Kidney (tissue), 14 donors: Measurements from ENCODE around the gene AK5. TPM values are rescaled to one million over a fixed set of nuclear protein-coding genes. Genes with fewer than 3 reads are reported as not detected.

Experiments used
- DNase-seq, 5 donors: peaks; one replicate each; pipeline ENCODE4 v3.0.0-alpha.2; 2013 to 2020
- FAIRE-seq: peaks from 2 replicates; lab custom pipeline; 2012; peaks lifted over from hg19 to GRCh38; lab: Jason Lieb, UNC
- H3K27ac ChIP-seq, 2 donors: one replicate each; pipeline ENCODE4 v1.7.0; 2013; ENCODE audit warnings: low read depth in 2 of 2, low read length in 2 of 2, inconsistent platforms in 1 of 2
- H3K27me3 ChIP-seq: one replicate; pipeline ENCODE4 v1.7.1; 2013; ENCODE audit warnings: low read length, inconsistent platforms; ENCODE audit not compliant: control insufficient read depth, insufficient read depth
- H3K36me3 ChIP-seq, 3 donors: one replicate each; pipeline versions ENCODE4 v1.7.0 to v1.7.1; 2013; ENCODE audit warnings: low read length in 3 of 3, control low read depth in 1 of 3, inconsistent platforms in 1 of 3; ENCODE audit not compliant: insufficient read depth in 3 of 3, control insufficient read depth in 2 of 3
- H3K4me1 ChIP-seq, 3 donors: one replicate each; pipeline versions ENCODE4 v1.7.0 to v1.7.1; 2013; ENCODE audit warnings: low read length in 3 of 3, inconsistent platforms in 1 of 3, low read depth in 1 of 3; ENCODE audit not compliant: control insufficient read depth in 2 of 3, insufficient read depth in 2 of 3
- H3K4me3 ChIP-seq, 3 donors: one replicate each; pipeline versions ENCODE4 v1.7.0 to v1.8.1; 2013; ENCODE audit warnings: low read length in 3 of 3, control low read depth in 1 of 3, inconsistent platforms in 1 of 3
- H3K9ac ChIP-seq, 3 donors: one replicate each; pipeline versions ENCODE4 v1.7.0 to v1.7.1; 2013; ENCODE audit warnings: low read length in 3 of 3, control low read depth in 1 of 3, inconsistent platforms in 1 of 3
- H3K9me3 ChIP-seq, 3 donors: one replicate each; pipeline versions ENCODE4 v1.7.0 to v1.7.1; 2013; ENCODE audit warnings: low read length in 3 of 3, control low read depth in 1 of 3, inconsistent platforms in 1 of 3; ENCODE audit not compliant: control insufficient read depth in 2 of 3, insufficient read depth in 1 of 3
- intact Hi-C: fragments of 100-400 bp; cut with DNase I; formaldehyde crosslinking; loops from one replicate; pipeline ENCODE4 v1.11.1; 2022
- polyA plus RNA-seq: library from polyadenylated mRNA; stranded (reverse); fragments of 350-450 nt; fragmentation: Illumina TruSeq; extraction: RNeasy Lipid Tissue Mini Kit (QIAGEN cat#74804); gene quantifications from one replicate; pipeline ENCODE4 v1.2.3, GENCODE V29; 2014; ENCODE audit warnings: low read depth, low replicate concordance; ENCODE audit not compliant: insufficient read depth
- total RNA-seq: library from RNA; stranded (reverse); fragmentation: NEBNext Ultra II Directional; extraction: Animal tissue kit (Norgen Biotek cat#: 25700); gene quantifications from one replicate; pipeline ENCODE4 v1.2.1, GENCODE V29; 2021
- TF ChIP-seq, protein P1 (sequence below): IDR thresholded peaks from 3 replicates; pipeline ENCODE4 v1.5.1; 2012; ENCODE audit warnings: mild to moderate bottlenecking, moderate library complexity, borderline replicate concordance; ENCODE audit not compliant: insufficient read depth; ENCODE audit errors: extremely low read depth
- donor health status: control.
- donor health status: control.
- donor health status: control.
- donor health status: control.
- donor health status: control.
- donor health status: DM: yes; HTN: yes; CAD: no.
- donor health status: Normal renal cell carcinoma (clear cell type).

AK5 gene
- total and polyA plus RNA-seq, 2 donors from 2014 or later, result 1.7 to 2.5 TPM

DNA sequence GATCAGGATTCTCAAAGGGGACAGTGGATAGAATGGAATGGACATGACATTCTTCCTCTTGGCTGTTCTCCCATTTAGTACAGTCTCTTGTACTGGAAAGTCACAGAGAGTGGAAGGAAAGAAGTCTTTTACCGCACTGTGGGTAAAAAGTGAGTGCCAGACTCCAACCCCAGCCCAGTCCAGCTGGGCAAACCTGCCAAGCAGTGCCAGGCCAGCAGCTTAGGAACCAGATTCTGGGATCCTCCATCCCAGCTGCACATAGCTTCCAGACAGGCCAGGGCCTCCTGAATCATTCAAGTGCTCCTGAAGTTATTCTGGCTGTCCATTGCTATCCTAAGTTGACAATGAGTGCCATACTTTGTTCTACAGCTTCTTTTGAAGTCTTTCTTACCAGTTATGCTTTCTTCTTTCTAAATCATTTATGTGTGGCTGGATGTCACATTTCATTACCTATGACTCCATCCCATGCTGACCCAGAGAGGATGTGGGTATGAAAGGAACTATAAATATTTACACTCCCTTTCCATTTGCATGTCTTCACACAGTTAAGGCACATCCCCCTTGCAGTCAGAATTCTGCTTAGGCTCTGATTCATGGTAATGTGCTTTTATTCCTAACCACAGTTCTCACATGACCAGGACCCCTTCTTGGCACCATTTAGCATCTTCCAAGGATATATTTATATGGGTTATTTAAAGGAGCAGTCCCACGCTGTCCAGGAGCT lies 88.9 kb downstream of the AK5 start:
- H3K27ac ChIP-seq, result no peak overlapping the region
- no peak overlapping the region for H3K9ac ChIP-seq
- H3K27me3 ChIP-seq, result no peaks in the 10 kb centered on the region
- H3K36me3 ChIP-seq, result no peaks in the 10 kb centered on the region
- H3K9me3 ChIP-seq, result no peaks in the 10 kb centered on the region
- FAIRE-seq (no peak), DNase-seq (no peak)
- TF ChIP-seq, protein P1, sequence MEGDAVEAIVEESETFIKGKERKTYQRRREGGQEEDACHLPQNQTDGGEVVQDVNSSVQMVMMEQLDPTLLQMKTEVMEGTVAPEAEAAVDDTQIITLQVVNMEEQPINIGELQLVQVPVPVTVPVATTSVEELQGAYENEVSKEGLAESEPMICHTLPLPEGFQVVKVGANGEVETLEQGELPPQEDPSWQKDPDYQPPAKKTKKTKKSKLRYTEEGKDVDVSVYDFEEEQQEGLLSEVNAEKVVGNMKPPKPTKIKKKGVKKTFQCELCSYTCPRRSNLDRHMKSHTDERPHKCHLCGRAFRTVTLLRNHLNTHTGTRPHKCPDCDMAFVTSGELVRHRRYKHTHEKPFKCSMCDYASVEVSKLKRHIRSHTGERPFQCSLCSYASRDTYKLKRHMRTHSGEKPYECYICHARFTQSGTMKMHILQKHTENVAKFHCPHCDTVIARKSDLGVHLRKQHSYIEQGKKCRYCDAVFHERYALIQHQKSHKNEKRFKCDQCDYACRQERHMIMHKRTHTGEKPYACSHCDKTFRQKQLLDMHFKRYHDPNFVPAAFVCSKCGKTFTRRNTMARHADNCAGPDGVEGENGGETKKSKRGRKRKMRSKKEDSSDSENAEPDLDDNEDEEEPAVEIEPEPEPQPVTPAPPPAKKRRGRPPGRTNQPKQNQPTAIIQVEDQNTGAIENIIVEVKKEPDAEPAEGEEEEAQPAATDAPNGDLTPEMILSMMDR, result no peak
- no peak overlapping the region for H3K4me3 ChIP-seq
- intact Hi-C loops, result no loop called here
- no peaks in the 10 kb centered on the region for H3K4me1 ChIP-seq

DNA sequence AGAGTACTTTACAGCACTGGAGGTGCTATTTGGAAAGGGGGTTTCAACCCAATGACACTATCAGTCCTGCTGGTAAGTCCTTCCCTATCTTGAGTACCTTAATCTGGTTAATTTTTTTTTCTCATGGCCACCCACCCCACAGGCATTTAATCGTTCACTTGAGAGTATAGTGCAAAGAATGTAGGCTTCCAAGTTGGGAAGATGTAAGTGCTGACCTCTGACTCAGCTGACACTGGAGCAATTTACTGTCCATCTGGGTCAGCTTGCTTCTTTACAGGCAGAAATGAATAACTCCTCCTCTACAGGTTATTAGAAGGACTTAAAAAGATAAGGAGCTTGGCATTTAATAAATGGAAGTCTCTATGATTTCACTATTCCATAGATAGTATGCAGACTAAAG lies 89.6 kb downstream of the AK5 start:
- H3K9me3 ChIP-seq, result no peaks in the 10 kb centered on the region
- no peaks in the 10 kb centered on the region for H3K27me3 ChIP-seq
- TF ChIP-seq, protein P1, result no peak
- no peaks in the 10 kb centered on the region for H3K36me3 ChIP-seq
- DNase-seq (no peak), FAIRE-seq (no peak)
- intact Hi-C loops, result no loop called here
- no peak overlapping the region for H3K4me3 ChIP-seq
- no peak overlapping the region for H3K9ac ChIP-seq
- no peaks in the 10 kb centered on the region for H3K4me1 ChIP-seq
- H3K27ac ChIP-seq, result no peak overlapping the region

DNA sequence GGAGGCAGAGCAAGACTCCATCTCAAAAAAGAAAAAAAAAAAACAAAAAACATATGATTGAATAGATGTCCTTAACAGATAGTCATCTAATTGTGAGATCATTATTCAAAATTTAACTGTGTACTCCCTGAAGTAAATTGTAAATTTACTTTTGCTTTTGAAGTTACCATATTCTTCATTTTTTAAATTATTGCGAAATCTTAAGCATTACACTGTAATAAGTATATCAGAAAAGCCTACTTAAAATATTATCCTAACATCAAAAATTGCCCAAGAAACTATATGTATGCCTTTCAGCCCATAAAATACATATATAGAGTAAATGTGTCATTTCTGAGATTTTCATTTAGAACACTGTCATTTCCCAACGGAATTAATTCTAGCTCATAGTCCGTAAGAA lies 91.9 kb downstream of the AK5 start:
- DNase-seq, result no peak
- TF ChIP-seq, protein P1, result no peak
- H3K4me3 ChIP-seq, result no peak overlapping the region
- intact Hi-C loops, result no loop called here
- no peak overlapping the region for H3K27ac ChIP-seq
- H3K27me3 ChIP-seq, result no peaks in the 10 kb centered on the region
- no peaks in the 10 kb centered on the region for H3K9me3 ChIP-seq
- FAIRE-seq, result no peak
- H3K36me3 ChIP-seq, result no peaks in the 10 kb centered on the region
- H3K9ac ChIP-seq, result no peak overlapping the region
- no peaks in the 10 kb centered on the region for H3K4me1 ChIP-seq

DNA sequence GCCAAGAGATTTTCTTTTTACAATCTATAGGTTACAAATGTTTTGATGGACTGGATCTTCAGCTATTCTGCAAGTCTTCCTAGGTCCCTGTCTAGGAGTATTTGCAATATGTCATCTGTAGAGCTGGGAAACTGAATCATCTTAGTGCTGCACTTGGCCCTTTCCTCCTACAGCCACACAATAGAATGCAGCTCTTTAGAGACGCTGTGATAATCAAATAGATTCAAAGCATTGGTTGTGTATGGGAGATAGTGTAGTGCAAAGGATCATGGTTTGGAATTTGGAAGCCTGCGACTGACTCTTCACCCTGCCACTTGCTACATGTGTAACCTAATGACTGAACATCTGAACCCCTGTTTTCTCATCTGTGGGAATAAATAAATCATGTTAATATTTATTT lies 93.7 kb downstream of the AK5 start:
- FAIRE-seq (no peak), DNase-seq (no peak)
- H3K9me3 ChIP-seq, result no peaks in the 10 kb centered on the region
- H3K36me3 ChIP-seq, result no peaks in the 10 kb centered on the region
- H3K4me3 ChIP-seq, result no peak overlapping the region
- TF ChIP-seq, protein P1, result no peak
- intact Hi-C loops, result no loop called here
- H3K4me1 ChIP-seq, result no peaks in the 10 kb centered on the region
- no peaks in the 10 kb centered on the region for H3K27me3 ChIP-seq
- H3K9ac ChIP-seq, result no peak overlapping the region
- no peak overlapping the region for H3K27ac ChIP-seq
